ENCODE measurements around the gene PLSCR3.

Gene PLSCR3

DNA sequence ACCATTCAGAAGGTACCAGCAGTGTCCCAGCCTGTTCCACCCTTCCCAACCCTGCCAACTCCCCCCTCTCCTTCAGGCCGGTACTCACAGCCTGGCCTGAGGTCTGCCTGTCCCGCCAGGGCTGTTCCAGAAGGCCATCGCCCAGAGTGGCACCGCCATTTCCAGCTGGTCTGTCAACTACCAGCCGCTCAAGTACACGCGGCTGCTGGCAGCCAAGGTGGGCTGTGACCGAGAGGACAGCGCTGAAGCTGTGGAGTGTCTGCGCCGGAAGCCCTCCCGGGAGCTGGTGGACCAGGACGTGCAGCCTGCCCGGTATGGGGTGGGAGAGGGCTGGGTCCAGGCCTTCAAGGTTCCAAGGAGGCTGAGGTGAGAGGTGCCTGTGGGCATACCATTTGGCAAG lies 20.5 kb upstream of the PLSCR3 start:
- no peak for ATAC-seq
- no peak for TF ChIP-seq ZFP30 (CRISPR knock-in tag; IDR thresholded peaks at IDR 0.05)
- TF ChIP-seq ZNF8 (CRISPR knock-in tag; IDR thresholded peaks at IDR 0.05): no peak
- no peak for TF ChIP-seq RARB (CRISPR knock-in tag; IDR thresholded peaks at IDR 0.05)

DNA sequence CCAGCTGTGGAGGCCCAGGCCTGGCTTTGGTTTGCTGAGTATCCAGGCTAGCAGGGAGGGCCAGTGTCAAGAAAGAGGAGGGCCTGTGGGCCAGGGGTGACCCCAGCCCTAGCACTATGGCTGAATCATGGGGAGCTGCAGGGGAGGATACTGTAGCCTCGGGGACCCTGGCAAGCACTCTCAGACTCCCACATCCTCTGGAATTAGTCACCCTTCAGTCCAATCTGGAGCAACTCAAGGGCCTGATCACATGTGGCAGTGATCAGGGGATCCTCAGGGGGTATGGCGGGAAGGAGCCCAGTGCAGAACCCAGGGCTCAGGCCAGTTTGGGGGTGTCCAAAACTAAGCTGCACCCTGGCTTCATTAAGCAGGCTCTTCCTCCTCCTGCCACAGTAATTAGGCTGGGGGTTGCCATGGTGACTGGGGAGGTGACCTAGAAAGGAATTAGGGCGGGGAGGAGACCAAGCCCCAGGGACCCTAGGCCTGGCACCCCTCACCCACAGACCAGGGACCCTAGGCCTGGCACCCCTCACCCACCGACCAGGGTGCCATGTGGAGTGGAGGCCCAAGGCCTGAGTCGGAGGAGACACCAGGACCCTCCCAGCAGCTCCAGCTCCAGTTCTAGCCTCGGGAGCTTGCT lies 19.1 kb upstream of the PLSCR3 start:
- ATAC-seq: no peak; the same call in 2 of the 3 replicates
- TF ChIP-seq ZNF8 (CRISPR knock-in tag; IDR thresholded peaks at IDR 0.05) (no peak), ISL1 (CRISPR knock-in tag; IDR thresholded peaks at IDR 0.05) (no peak), PPARA (CRISPR knock-in tag; IDR thresholded peaks at IDR 0.05; ENCODE audit: borderline replicate concordance) (no peak), ZNF70 (CRISPR knock-in tag; IDR thresholded peaks at IDR 0.05) (no peak), CSDC2 (CRISPR knock-in tag; IDR thresholded peaks at IDR 0.05) (no peak), ARNTL (CRISPR knock-in tag; IDR thresholded peaks at IDR 0.05; ENCODE audit: borderline replicate concordance, low read depth) (no peak), OSR1 (CRISPR knock-in tag; IDR thresholded peaks at IDR 0.05) (no peak), ZC3H10 (CRISPR knock-in tag; IDR thresholded peaks at IDR 0.05) (no peak), BACH2 (CRISPR knock-in tag; IDR thresholded peaks at IDR 0.05; ENCODE audit: borderline replicate concordance) (no peak), ZFP30 (CRISPR knock-in tag; IDR thresholded peaks at IDR 0.05) (no peak), SNAI2 (CRISPR knock-in tag; IDR thresholded peaks at IDR 0.05) (no peak)
- TF ChIP-seq, protein P1, sequence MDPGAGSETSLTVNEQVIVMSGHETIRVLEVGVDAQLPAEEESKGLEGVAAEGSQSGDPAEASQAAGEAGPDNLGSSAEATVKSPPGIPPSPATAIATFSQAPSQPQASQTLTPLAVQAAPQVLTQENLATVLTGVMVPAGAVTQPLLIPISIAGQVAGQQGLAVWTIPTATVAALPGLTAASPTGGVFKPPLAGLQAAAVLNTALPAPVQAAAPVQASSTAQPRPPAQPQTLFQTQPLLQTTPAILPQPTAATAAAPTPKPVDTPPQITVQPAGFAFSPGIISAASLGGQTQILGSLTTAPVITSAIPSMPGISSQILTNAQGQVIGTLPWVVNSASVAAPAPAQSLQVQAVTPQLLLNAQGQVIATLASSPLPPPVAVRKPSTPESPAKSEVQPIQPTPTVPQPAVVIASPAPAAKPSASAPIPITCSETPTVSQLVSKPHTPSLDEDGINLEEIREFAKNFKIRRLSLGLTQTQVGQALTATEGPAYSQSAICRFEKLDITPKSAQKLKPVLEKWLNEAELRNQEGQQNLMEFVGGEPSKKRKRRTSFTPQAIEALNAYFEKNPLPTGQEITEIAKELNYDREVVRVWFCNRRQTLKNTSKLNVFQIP (CRISPR knock-in tag; IDR thresholded peaks at IDR 0.05; ENCODE audit: borderline replicate concordance, low read depth): no peak
- TF ChIP-seq, protein P2, sequence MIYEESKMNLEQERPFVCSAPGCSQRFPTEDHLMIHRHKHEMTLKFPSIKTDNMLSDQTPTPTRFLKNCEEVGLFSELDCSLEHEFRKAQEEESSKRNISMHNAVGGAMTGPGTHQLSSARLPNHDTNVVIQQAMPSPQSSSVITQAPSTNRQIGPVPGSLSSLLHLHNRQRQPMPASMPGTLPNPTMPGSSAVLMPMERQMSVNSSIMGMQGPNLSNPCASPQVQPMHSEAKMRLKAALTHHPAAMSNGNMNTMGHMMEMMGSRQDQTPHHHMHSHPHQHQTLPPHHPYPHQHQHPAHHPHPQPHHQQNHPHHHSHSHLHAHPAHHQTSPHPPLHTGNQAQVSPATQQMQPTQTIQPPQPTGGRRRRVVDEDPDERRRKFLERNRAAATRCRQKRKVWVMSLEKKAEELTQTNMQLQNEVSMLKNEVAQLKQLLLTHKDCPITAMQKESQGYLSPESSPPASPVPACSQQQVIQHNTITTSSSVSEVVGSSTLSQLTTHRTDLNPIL (CRISPR knock-in tag; IDR thresholded peaks at IDR 0.05; ENCODE audit: low read depth): no peak
- TF ChIP-seq, protein P3, sequence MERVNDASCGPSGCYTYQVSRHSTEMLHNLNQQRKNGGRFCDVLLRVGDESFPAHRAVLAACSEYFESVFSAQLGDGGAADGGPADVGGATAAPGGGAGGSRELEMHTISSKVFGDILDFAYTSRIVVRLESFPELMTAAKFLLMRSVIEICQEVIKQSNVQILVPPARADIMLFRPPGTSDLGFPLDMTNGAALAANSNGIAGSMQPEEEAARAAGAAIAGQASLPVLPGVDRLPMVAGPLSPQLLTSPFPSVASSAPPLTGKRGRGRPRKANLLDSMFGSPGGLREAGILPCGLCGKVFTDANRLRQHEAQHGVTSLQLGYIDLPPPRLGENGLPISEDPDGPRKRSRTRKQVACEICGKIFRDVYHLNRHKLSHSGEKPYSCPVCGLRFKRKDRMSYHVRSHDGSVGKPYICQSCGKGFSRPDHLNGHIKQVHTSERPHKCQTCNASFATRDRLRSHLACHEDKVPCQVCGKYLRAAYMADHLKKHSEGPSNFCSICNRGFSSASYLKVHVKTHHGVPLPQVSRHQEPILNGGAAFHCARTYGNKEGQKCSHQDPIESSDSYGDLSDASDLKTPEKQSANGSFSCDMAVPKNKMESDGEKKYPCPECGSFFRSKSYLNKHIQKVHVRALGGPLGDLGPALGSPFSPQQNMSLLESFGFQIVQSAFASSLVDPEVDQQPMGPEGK (CRISPR knock-in tag; IDR thresholded peaks at IDR 0.05; ENCODE audit: borderline replicate concordance): no peak

DNA sequence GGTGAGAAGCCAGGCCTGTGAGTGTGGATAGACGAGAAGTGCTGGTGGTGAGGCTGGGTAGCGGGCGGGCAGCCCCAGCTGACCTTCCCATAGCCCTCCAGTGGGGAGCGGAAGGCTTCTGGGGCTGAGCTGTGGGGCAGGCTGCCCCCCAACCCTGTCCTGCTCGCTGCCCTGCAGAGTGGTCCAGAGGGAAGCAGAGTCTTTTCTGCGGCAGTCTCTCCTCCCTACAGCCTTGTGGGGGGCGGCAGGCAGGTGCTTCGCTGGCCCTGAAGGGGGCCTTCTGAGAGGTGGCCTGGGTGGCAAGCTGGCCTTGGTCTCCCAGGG lies 17.1 kb upstream of the PLSCR3 start:
- no peak for ATAC-seq
- TF ChIP-seq ESRRG (CRISPR knock-in tag; IDR thresholded peaks at IDR 0.05) (no peak), BACH2 (CRISPR knock-in tag; IDR thresholded peaks at IDR 0.05; ENCODE audit: borderline replicate concordance) (no peak), TOX (CRISPR knock-in tag; IDR thresholded peaks at IDR 0.05; ENCODE audit: borderline replicate concordance) (no peak), ZFP3 (CRISPR knock-in tag; IDR thresholded peaks at IDR 0.05) (no peak), ZNF70 (CRISPR knock-in tag; IDR thresholded peaks at IDR 0.05) (no peak), TCF4 (CRISPR knock-in tag; IDR thresholded peaks at IDR 0.05; ENCODE audit: borderline replicate concordance) (no peak), ZFP30 (CRISPR knock-in tag; IDR thresholded peaks at IDR 0.05) (no peak), ARNTL (CRISPR knock-in tag; IDR thresholded peaks at IDR 0.05; ENCODE audit: borderline replicate concordance, low read depth) (no peak), ISL1 (CRISPR knock-in tag; IDR thresholded peaks at IDR 0.05) (no peak), ZNF8 (CRISPR knock-in tag; IDR thresholded peaks at IDR 0.05) (no peak), ZNF565 (CRISPR knock-in tag; conservative IDR thresholded peaks at IDR 0.05; ENCODE audit: low read depth) (no peak), OSR1 (CRISPR knock-in tag; IDR thresholded peaks at IDR 0.05) (no peak), RARB (CRISPR knock-in tag; IDR thresholded peaks at IDR 0.05) (no peak)
- TF ChIP-seq, protein P4, sequence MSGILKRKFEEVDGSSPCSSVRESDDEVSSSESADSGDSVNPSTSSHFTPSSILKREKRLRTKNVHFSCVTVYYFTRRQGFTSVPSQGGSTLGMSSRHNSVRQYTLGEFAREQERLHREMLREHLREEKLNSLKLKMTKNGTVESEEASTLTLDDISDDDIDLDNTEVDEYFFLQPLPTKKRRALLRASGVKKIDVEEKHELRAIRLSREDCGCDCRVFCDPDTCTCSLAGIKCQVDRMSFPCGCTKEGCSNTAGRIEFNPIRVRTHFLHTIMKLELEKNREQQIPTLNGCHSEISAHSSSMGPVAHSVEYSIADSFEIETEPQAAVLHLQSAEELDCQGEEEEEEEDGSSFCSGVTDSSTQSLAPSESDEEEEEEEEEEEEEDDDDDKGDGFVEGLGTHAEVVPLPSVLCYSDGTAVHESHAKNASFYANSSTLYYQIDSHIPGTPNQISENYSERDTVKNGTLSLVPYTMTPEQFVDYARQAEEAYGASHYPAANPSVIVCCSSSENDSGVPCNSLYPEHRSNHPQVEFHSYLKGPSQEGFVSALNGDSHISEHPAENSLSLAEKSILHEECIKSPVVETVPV (CRISPR knock-in tag; IDR thresholded peaks at IDR 0.05): no peak
- TF ChIP-seq, protein P5, sequence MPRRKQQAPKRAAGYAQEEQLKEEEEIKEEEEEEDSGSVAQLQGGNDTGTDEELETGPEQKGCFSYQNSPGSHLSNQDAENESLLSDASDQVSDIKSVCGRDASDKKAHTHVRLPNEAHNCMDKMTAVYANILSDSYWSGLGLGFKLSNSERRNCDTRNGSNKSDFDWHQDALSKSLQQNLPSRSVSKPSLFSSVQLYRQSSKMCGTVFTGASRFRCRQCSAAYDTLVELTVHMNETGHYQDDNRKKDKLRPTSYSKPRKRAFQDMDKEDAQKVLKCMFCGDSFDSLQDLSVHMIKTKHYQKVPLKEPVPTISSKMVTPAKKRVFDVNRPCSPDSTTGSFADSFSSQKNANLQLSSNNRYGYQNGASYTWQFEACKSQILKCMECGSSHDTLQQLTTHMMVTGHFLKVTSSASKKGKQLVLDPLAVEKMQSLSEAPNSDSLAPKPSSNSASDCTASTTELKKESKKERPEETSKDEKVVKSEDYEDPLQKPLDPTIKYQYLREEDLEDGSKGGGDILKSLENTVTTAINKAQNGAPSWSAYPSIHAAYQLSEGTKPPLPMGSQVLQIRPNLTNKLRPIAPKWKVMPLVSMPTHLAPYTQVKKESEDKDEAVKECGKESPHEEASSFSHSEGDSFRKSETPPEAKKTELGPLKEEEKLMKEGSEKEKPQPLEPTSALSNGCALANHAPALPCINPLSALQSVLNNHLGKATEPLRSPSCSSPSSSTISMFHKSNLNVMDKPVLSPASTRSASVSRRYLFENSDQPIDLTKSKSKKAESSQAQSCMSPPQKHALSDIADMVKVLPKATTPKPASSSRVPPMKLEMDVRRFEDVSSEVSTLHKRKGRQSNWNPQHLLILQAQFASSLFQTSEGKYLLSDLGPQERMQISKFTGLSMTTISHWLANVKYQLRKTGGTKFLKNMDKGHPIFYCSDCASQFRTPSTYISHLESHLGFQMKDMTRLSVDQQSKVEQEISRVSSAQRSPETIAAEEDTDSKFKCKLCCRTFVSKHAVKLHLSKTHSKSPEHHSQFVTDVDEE (CRISPR knock-in tag; IDR thresholded peaks at IDR 0.05): no peak
- TF ChIP-seq, protein P3 (CRISPR knock-in tag; IDR thresholded peaks at IDR 0.05; ENCODE audit: borderline replicate concordance): no peak
